Ovary (tissue), 9 donors: ENCODE measurements around the gene FCRL6. TPM values are rescaled to one million over a fixed set of nuclear protein-coding genes. Genes with fewer than 3 reads are reported as not detected.

Experiments used
- DNase-seq, 5 donors: peaks; one replicate each; pipeline ENCODE4 v3.0.0-alpha.2; 2019 to 2020
- H3K27ac ChIP-seq, 2 donors: fragments of 200-600 bp; one replicate each; pipeline versions ENCODE4 v1.5.1 to v1.8.0; 2019 to 2022
- H3K27me3 ChIP-seq: fragments of 200-600 bp; one replicate; pipeline ENCODE4 v1.8.0; 2022
- H3K36me3 ChIP-seq: fragments of 200-600 bp; sonication (generic); one replicate; pipeline ENCODE4 v1.5.1; 2019
- H3K4me1 ChIP-seq: one replicate; pipeline ENCODE4 v1.8.1; 2013; ENCODE audit warnings: mild to moderate bottlenecking, moderate library complexity; ENCODE audit not compliant: insufficient read depth
- H3K4me3 ChIP-seq: fragments of 200-600 bp; sonication (generic); one replicate; pipeline ENCODE4 v1.5.1; 2017
- H3K9me3 ChIP-seq, 2 donors: fragments of 200-600 bp in 1 of 2; sonication (generic) in 1 of 2; one replicate each; pipeline versions ENCODE4 v1.5.1 to v1.8.1; 2013 to 2019; ENCODE audit warnings: mild to moderate bottlenecking in 1 of 2, moderate library complexity in 1 of 2
- CTCF ChIP-seq, 3 donors: fragments of 450-650 bp in 2 of 3; fragments of 200-600 bp in 1 of 3; IDR thresholded peaks; one replicate each; pipeline versions ENCODE4 v1.5.1 to v1.8.0; 2016 to 2022; ENCODE audit warnings: antibody characterized with exemption in 3 of 3, mild to moderate bottlenecking in 1 of 3
- EP300 ChIP-seq: sonication (generic); formaldehyde crosslinking; IDR thresholded peaks from one replicate; pipeline ENCODE4 v1.6.1; 2017; ENCODE audit warnings: antibody characterized with exemption
- POLR2A ChIP-seq: fragments of 450-650 bp; IDR thresholded peaks from one replicate; pipeline ENCODE4 v1.6.1; 2017; ENCODE audit warnings: antibody characterized with exemption, mild to moderate bottlenecking, moderate library complexity
- WGBS, 3 donors: extraction: QIAGEN DNeasy Blood & Tissue Kit in 1 of 3; methylation state at CpG; one replicate each; pipeline versions ENCODE4 v1.1.5 to v1.1.7; 2013 to 2017; 5-methylcytosine and 5-hydroxymethylcytosine counted together
- intact Hi-C, 4 donors: fragments of 100-400 bp; cut with DNase I; formaldehyde crosslinking; loops; one replicate each; pipeline versions ENCODE4 v1.11.0 to v1.15.1; 2022 to 2023
- polyA plus RNA-seq, 2 donors: library from polyadenylated mRNA; stranded (reverse); fragments of 200-250 nt in 1 of 2; fragments of 350-450 nt in 1 of 2; fragmentation: Illumina TruSeq in 1 of 2; extraction: RNeasy Lipid Tissue Mini Kit (QIAGEN cat#74804) in 1 of 2; gene quantifications; one replicate each; pipeline ENCODE4 v1.2.3, GENCODE V29; 2013 to 2014
- total RNA-seq, 7 donors: library from RNA; depleted of rRNA in 2 of 7; stranded (reverse); fragments of >200 nt in 2 of 7; fragmentation: NEBNext Ultra II Directional in 3 of 7; extraction: Animal tissue kit (Norgen Biotek cat#: 25700) in 3 of 7; gene quantifications; one replicate each; pipeline versions ENCODE4 v1.1.0 to v1.2.4, GENCODE V29; 2016 to 2023
- donor health status: DM: no; HTN: no; CAD: no; lungs with moderate emphysema.
- donor health status: DM: no; HTN: no; CAD: no.
- donor health status: Bipolar disorder and iron deficiency.
- donor health status: DM: yes; HTN: yes; CAD: no.
- donor health status: DM: no; HTN: no; CAD: no.
- donor health status: DM: yes; HTN: yes; CAD: no.

Gene FCRL6
- total and polyA plus RNA-seq, 9 donors = 0.08 to 2.3 (median 0.20) TPM; not detected in 2

- DNase-seq = no peak
- intact Hi-C loops = loop anchor here in 1 of 4 donors (5.0 kb wide), 1 partner anchor 87 kb away; no protein-coding TSS in a partner anchor
- H3K9me3 ChIP-seq = no peaks in the 10 kb centered on the region
- TF ChIP-seq CTCF (IDR thresholded peaks at IDR 0.05) (no peak), EP300 (no peak), POLR2A (no peak)
- no peaks in the 10 kb centered on the region for H3K36me3 ChIP-seq
- no peak overlapping the region for H3K27ac ChIP-seq
- peaks cover 11% of the 10 kb centered on the region for H3K4me1 ChIP-seq
- no peaks in the 10 kb centered on the region for H3K27me3 ChIP-seq
- no peak overlapping the region for H3K4me3 ChIP-seq
- 78 to 82% (median 80%) methylated on average over 8 of the region's 8 CpGs for WGBS, 3 donors
Measured at GRCh38 chr1:159800177-159800930, 1.8 kb upstream of the FCRL6 start.

DNA sequence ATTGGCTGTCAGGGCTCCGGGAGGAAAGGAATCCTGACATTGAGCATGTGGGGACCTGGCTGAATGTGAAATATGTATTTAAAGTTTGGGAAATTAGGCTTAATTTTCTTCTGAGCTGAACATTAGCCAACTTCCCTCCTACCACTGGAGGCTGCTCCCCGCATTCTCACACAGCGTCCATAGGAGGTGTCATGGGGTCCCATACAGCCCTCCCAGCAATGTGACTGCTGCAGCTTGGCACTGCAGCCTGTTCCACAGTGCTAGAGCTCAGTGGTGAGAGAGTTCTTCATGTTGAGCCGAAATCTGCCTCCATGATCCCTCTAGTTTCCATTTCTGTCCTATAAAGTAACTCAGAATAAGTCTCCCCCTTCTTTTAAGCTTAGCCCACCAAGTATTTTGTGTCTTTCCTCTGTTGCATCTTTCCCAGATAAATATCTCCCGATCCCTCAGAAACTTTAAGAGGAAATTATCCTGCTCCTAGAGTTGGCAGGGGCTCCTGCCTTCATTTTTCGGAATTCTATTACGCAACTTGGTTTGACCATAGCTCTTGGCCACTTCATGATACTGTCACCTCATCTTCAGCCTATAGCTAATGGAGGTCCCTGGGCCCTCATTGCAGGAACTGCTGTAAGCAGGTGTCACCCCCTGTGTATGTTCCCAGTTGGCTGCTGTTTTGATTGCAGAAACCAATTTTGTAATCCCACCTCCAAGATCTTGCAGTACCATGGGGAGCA is 2.0 kb downstream of the FCRL6 start:
- TF ChIP-seq CTCF (IDR thresholded peaks at IDR 0.05) = no peak
- no peak for TF ChIP-seq EP300
- TF ChIP-seq POLR2A = no peak
- H3K4me1 ChIP-seq = peaks cover 11% of the 10 kb centered on the region
- H3K27ac ChIP-seq = peak overlapping the region in 1 of 2 donors; percentile 4
- H3K9me3 ChIP-seq = no peaks in the 10 kb centered on the region
- intact Hi-C loops = loop anchor here in 2 of 4 donors (2.0 to 5.0 kb wide), 2 partner anchors 19 to 83 kb away; no protein-coding TSS in a partner anchor
- no peak overlapping the region for H3K4me3 ChIP-seq
- H3K27me3 ChIP-seq = no peaks in the 10 kb centered on the region
- 75 to 86% (median 78%) methylated on average over 7 of the region's 7 CpGs for WGBS, 3 donors
- no peaks in the 10 kb centered on the region for H3K36me3 ChIP-seq
- DNase-seq = no peak

DNA sequence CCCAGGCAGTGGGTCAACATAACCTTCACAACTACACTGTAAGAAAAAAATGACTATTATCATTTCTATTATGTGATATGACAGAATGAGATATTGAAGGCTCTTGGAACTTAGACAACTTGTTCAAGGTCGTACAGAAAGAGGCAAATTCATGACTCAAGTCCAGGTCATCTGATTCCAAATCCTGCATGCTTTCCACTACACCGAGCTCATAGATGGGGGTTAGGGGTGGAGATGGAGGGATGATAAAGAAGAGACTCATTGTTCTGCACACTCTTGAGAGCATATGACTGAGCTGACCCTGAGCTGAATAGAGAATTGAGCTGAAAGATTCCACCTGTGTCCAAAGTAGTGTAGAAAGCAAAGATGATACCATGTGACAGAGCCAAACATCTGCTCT is 2.8 kb downstream of the FCRL6 start:
- intact Hi-C loops = loop anchor here in 1 of 4 donors (5.0 kb wide), 1 partner anchor 82 kb away; no protein-coding TSS in a partner anchor
- no peaks in the 10 kb centered on the region for H3K27me3 ChIP-seq
- H3K4me3 ChIP-seq = no peak overlapping the region
- peak overlapping the region in 1 of 2 donors; percentile 4 for H3K27ac ChIP-seq
- H3K36me3 ChIP-seq = no peaks in the 10 kb centered on the region
- DNase-seq = no peak
- 4 to 7% (median 6%) methylated on average over 2 of the region's 2 CpGs for WGBS, 3 donors
- no peaks in the 10 kb centered on the region for H3K9me3 ChIP-seq
- TF ChIP-seq POLR2A (no peak), CTCF (IDR thresholded peaks at IDR 0.05) (no peak), EP300 (no peak)
- H3K4me1 ChIP-seq = peaks cover 11% of the 10 kb centered on the region

DNA sequence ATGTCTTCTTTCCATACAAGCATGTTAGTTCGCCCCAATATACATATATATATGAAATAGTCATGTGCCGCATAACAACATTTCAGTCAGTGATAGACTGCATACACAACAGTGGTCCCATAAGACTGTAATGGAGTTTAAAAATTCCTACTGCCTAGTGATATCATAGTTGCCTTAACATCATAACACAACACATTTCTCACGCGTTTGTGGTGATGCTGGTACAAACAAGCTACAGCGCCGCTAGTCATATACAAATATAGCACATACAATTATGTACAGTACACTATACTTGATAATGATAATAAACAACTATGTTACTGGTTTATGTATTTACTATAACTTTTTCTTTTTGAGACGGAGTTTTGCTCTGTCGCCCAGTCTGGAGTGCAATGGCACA is 13.8 kb downstream of the FCRL6 start:
- H3K27me3 ChIP-seq = no peaks in the 10 kb centered on the region
- no peak for TF ChIP-seq EP300
- no peak for TF ChIP-seq POLR2A
- no peak for TF ChIP-seq CTCF (IDR thresholded peaks at IDR 0.05)
- no peaks in the 10 kb centered on the region for H3K36me3 ChIP-seq
- H3K4me1 ChIP-seq = no peaks in the 10 kb centered on the region
- WGBS, 3 donors = 88 to 96% (median 94%) methylated on average over 8 of the region's 8 CpGs
- intact Hi-C loops = no loop called here
- no peaks in the 10 kb centered on the region for H3K9me3 ChIP-seq
- no peak overlapping the region for H3K4me3 ChIP-seq
- no peak overlapping the region for H3K27ac ChIP-seq
- DNase-seq = no peak
